ENCODE results near the gene XRCC4. TPM values are rescaled to one million over a fixed set of nuclear protein-coding genes. Genes with fewer than 3 reads are reported as not detected.

The XRCC4 gene
- total and polyA plus RNA-seq, 9 of the 15 experiments (the other 6 are each of a cell fraction or from before 2014, with no cell fraction given) = 13.6 to 61.6 (median 22.4) TPM

DNA sequence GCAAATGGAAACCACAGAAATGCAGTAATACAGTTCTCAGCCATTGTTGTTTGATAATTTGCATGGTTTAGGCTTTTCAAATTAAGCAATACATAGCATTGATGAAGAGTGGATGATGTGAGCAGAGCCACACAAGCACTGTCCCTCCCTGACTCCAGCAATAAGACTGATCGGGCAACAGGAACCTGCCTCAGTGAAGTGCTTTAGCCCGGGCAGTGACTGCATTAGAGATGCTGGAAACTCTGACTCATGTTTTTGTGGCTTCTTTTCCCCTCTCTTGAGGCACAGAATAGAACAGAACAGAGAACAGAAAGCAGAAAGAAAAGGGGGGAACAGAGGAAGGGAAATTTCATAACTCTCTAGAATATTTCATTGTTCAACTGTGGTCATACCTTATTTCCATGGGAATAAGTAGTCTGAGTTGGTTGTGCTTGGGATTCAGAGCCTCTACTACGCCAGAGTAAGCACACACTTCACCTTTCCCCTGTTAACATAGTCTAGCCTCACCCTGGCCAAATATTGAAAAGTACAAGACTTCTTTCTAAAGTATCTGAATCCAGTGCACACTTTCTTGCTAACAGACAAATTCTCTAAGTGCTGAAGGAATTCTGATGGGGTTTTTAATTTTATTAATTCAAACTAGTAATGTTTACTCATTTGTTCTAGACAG, 229.4 kb downstream of the XRCC4 start:
- Histone ChIP-seq H3K27ac (ENCODE audit: extremely low read depth, low read depth, low read length) (no peak overlapping the region), H3K9ac (ENCODE audit: insufficient read depth in 1 of 2, low read depth in 2 of 2, low read length in 2 of 2) (no peak overlapping the region), H3K9me1 (ENCODE audit: control insufficient read depth, insufficient read depth, low read length) (no peaks in the 10 kb centered on the region), H3K36me3 (ENCODE audit: control insufficient read depth, insufficient read depth, low read length) (no peaks in the 10 kb centered on the region), H3K27me3 (ENCODE audit: control insufficient read depth in 2 of 2, insufficient read depth in 2 of 2, low read length in 2 of 2) (no peaks in the 10 kb centered on the region), H4K20me1 (replicated peaks; ENCODE audit: control insufficient read depth, insufficient read depth, low read length) (no peaks in the 10 kb centered on the region), H3K4me1 (replicated peaks in 1 of 2; ENCODE audit: control insufficient read depth in 2 of 2, insufficient read depth in 2 of 2, low read length in 2 of 2) (no peaks in the 10 kb centered on the region), H3K9me3 (replicated peaks; ENCODE audit: control insufficient read depth, insufficient read depth, low read depth, low read length) (no peaks in the 10 kb centered on the region), H3K4me2 (ENCODE audit: insufficient read depth, low read length) (no peak overlapping the region), H3K4me3 (no peak overlapping the region), H2AFZ (ENCODE audit: low read depth, low read length) (no peak overlapping the region), H3K79me2 (ENCODE audit: control insufficient read depth, insufficient read depth, low read length) (no peaks in the 10 kb centered on the region)
- TF ChIP-seq RAD21 (CRISPR knock-in tag; conservative IDR thresholded peaks at IDR 0.05 in 1 of 2, IDR thresholded peaks at IDR 0.05 in 1 of 2) (no peak), MCM5 (IDR thresholded peaks at IDR 0.05; ENCODE audit: low read depth) (no peak), ILK (tag; IDR thresholded peaks at IDR 0.05; ENCODE audit: borderline replicate concordance, low read depth) (no peak), PRPF4 (IDR thresholded peaks at IDR 0.05; ENCODE audit: insufficient read depth, low read depth, low read length, poor library complexity, severe bottlenecking) (no peak), HDAC8 (tag; IDR thresholded peaks at IDR 0.05) (no peak), SPI1 (IDR thresholded peaks at IDR 0.05; ENCODE audit: borderline replicate concordance, low read depth, low read length) (no peak), ZNF124 (CRISPR knock-in tag; IDR thresholded peaks at IDR 0.05) (no peak), HMGXB4 (CRISPR knock-in tag; IDR thresholded peaks at IDR 0.05) (no peak), BRD9 (IDR thresholded peaks at IDR 0.05; ENCODE audit: low read depth, partially characterized antibody) (no peak), U2AF2 (optimal IDR thresholded peaks at IDR 0.05; ENCODE audit: low read depth, low read length) (no peak), ILF3 (IDR thresholded peaks at IDR 0.05; ENCODE audit: borderline replicate concordance) (no peak), NCOA1 (IDR thresholded peaks at IDR 0.05; ENCODE audit: low read depth) (no peak), TCF7 (IDR thresholded peaks at IDR 0.05; ENCODE audit: borderline replicate concordance) (no peak), PCBP1 (IDR thresholded peaks at IDR 0.05; ENCODE audit: low read depth, low read length, poor library complexity, severe bottlenecking) (no peak), BRF1 (IDR thresholded peaks at IDR 0.05; ENCODE audit: borderline replicate concordance, extremely low read depth, insufficient read length) (no peak)
- TF ChIP-seq, protein P1, sequence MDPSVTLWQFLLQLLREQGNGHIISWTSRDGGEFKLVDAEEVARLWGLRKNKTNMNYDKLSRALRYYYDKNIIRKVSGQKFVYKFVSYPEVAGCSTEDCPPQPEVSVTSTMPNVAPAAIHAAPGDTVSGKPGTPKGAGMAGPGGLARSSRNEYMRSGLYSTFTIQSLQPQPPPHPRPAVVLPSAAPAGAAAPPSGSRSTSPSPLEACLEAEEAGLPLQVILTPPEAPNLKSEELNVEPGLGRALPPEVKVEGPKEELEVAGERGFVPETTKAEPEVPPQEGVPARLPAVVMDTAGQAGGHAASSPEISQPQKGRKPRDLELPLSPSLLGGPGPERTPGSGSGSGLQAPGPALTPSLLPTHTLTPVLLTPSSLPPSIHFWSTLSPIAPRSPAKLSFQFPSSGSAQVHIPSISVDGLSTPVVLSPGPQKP (CRISPR knock-in tag; IDR thresholded peaks at IDR 0.05) = no peak
- CTCF ChIA-PET (ENCODE audit: low intra/inter-chr PET ratio) = no interaction called here
- WGBS (ENCODE audit: insufficient coverage, low coverage, missing lambda C conversion rate) = 15% methylated on average over 3 of the region's 3 CpGs
- ATAC-seq (no peak), FAIRE-seq (no peak), DNase-seq (ENCODE audit: extremely low read depth in 1 of 4, low spot score in 3 of 4) (no peak)
- BruUV-seq (replicated peaks) = no TSS peak
- in situ Hi-C loops (cut with MboI) (no loop called here), intact Hi-C loops (cut with micrococcal nuclease) (no loop called here)
- POLR2A ChIA-PET = no interaction called here
